ENCODE measurements around the gene ZC3H15. TPM values are rescaled to one million over a fixed set of nuclear protein-coding genes. Genes with fewer than 3 reads are reported as not detected.

The ZC3H15 gene
- polyA plus RNA-seq, 1 donor (not counting 4 experiments of a cell fraction or from before 2014, with no cell fraction given) = 116 TPM

- no peaks in the 10 kb centered on the region for H3K27me3 ChIP-seq (ENCODE audit: control insufficient read depth, extremely low read depth, insufficient read depth, low read length)
- dilution Hi-C loops (cut with MboI; ENCODE audit: extremely low pct_ligation_motif_present, low sequenced_read_pairs) = no loop called here
- TF ChIP-seq EZH2 (IDR thresholded peaks at IDR 0.05; ENCODE audit: low read length) (no peak), CTCF (optimal IDR thresholded peaks at IDR 0.05 in 1 of 3, IDR thresholded peaks at IDR 0.05 in 1 of 3, conservative IDR thresholded peaks at IDR 0.05 in 1 of 3; ENCODE audit: extremely low read depth in 1 of 3, insufficient read depth in 2 of 3, low read length in 3 of 3) (no peak)
- H3K9me3 ChIP-seq (ENCODE audit: control insufficient read depth, low read depth, low read length) = no peaks in the 10 kb centered on the region
- no peak for DNase-seq (ENCODE audit: low read depth, low spot score)
- no peak for FAIRE-seq
- H3K4me2 ChIP-seq (ENCODE audit: control insufficient read depth, extremely low read depth, insufficient read depth, low read depth, low read length) = no peak overlapping the region
- no peak overlapping the region for H3K4me3 ChIP-seq (ENCODE audit: control insufficient read depth in 2 of 3, extremely low read depth in 1 of 3, insufficient read depth in 2 of 3, low read depth in 1 of 3, low read length in 3 of 3)
- no peak overlapping the region for H2AFZ ChIP-seq (ENCODE audit: control insufficient read depth, low read length)
- H3K27ac ChIP-seq (ENCODE audit: control insufficient read depth, insufficient read depth, low read length) = no peak overlapping the region
- H3K9ac ChIP-seq (ENCODE audit: control insufficient read depth, extremely low read depth, insufficient read depth, low read length) = no peak overlapping the region
- no peaks in the 10 kb centered on the region for H4K20me1 ChIP-seq (ENCODE audit: control insufficient read depth, extremely low read depth, insufficient read depth, low read length)
- H3K79me2 ChIP-seq (ENCODE audit: control insufficient read depth, insufficient read depth, low read length) = no peaks in the 10 kb centered on the region
- H3K36me3 ChIP-seq (ENCODE audit: control insufficient read depth in 2 of 2, extremely low read depth in 1 of 2, insufficient read depth in 2 of 2, low read length in 2 of 2) = no peaks in the 10 kb centered on the region
- no peaks in the 10 kb centered on the region for H3K9me1 ChIP-seq (ENCODE audit: control insufficient read depth, extremely low read depth, insufficient read depth, low read length)
- H3K4me1 ChIP-seq (ENCODE audit: control insufficient read depth, extremely low read depth, insufficient read depth, low read length) = peaks cover 3% of the 10 kb centered on the region
Observed at GRCh38 chr2:186440506-186440905, 45.6 kb upstream of the ZC3H15 start.

DNA sequence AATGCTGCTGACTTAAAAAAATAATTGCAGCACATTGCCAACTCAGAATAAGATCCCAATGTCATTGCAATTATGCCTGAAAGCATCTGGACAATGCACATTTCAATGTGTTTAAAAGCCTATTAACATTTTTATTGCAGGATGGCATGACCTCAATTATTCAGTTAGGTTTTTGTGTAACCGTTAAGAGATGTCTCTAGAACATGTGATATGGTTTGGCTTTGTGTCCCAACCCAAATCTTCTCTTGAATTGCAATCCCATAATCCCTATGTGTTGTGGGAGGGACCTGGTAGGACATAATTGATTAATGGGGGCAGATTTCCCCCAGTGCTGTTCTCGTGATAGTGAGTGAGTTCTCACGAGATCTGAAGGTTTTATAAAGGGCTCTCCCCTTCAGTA, 43.2 kb upstream of the ZC3H15 start:
- H3K4me1 ChIP-seq (ENCODE audit: control insufficient read depth, extremely low read depth, insufficient read depth, low read length) = peaks cover 3% of the 10 kb centered on the region
- H3K27me3 ChIP-seq (ENCODE audit: control insufficient read depth, extremely low read depth, insufficient read depth, low read length) = no peaks in the 10 kb centered on the region
- H3K79me2 ChIP-seq (ENCODE audit: control insufficient read depth, insufficient read depth, low read length) = no peaks in the 10 kb centered on the region
- H3K4me3 ChIP-seq (ENCODE audit: control insufficient read depth in 2 of 3, extremely low read depth in 1 of 3, insufficient read depth in 2 of 3, low read depth in 1 of 3, low read length in 3 of 3) = no peak overlapping the region
- H3K9me3 ChIP-seq (ENCODE audit: control insufficient read depth, low read depth, low read length) = no peaks in the 10 kb centered on the region
- H2AFZ ChIP-seq (ENCODE audit: control insufficient read depth, low read length) = no peak overlapping the region
- dilution Hi-C loops (cut with MboI; ENCODE audit: extremely low pct_ligation_motif_present, low sequenced_read_pairs) = no loop called here
- no peak overlapping the region for H3K4me2 ChIP-seq (ENCODE audit: control insufficient read depth, extremely low read depth, insufficient read depth, low read depth, low read length)
- no peaks in the 10 kb centered on the region for H4K20me1 ChIP-seq (ENCODE audit: control insufficient read depth, extremely low read depth, insufficient read depth, low read length)
- H3K9ac ChIP-seq (ENCODE audit: control insufficient read depth, extremely low read depth, insufficient read depth, low read length) = no peak overlapping the region
- DNase-seq (ENCODE audit: low read depth, low spot score) (no peak), FAIRE-seq (no peak)
- no peak overlapping the region for H3K27ac ChIP-seq (ENCODE audit: control insufficient read depth, insufficient read depth, low read length)
- TF ChIP-seq EZH2 (IDR thresholded peaks at IDR 0.05; ENCODE audit: low read length) (no peak), CTCF (optimal IDR thresholded peaks at IDR 0.05 in 1 of 3, IDR thresholded peaks at IDR 0.05 in 1 of 3, conservative IDR thresholded peaks at IDR 0.05 in 1 of 3; ENCODE audit: extremely low read depth in 1 of 3, insufficient read depth in 2 of 3, low read length in 3 of 3) (no peak)
- H3K36me3 ChIP-seq (ENCODE audit: control insufficient read depth in 2 of 2, extremely low read depth in 1 of 2, insufficient read depth in 2 of 2, low read length in 2 of 2) = no peaks in the 10 kb centered on the region
- no peaks in the 10 kb centered on the region for H3K9me1 ChIP-seq (ENCODE audit: control insufficient read depth, extremely low read depth, insufficient read depth, low read length)

All from keratinocyte (primary cell).